Measurements from ENCODE around the gene MBP. TPM values are rescaled to one million over a fixed set of nuclear protein-coding genes. Genes with fewer than 3 reads are reported as not detected.
A peak's percentile ranks its signal among the peaks of the same experiment; 100 is the strongest.

The MBP gene
- total RNA-seq, 1 experiment from 2014 or later: not detected

DNA sequence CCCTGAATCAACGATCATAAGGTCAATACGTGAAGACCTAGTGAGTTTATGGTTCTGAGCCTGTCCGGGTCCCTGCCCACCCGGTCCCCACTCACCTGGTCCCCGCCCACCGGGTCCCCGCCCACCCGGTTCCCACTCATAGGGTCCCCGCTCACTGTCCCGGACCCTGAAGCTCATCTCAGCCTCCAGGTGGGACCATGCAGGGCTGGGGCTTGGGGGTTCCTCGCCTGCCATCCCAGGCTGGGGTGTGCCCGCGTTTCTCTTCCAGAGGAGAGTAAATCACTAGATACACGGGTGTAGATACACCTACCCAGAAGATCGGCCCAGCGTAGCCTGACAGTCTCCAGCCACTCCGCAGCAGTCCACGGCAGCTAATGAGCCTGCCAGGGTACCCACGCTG, 131.5 kb downstream of the MBP start:
- Histone ChIP-seq H3K27ac (ENCODE audit: low read depth, low read length, poor library complexity, severe bottlenecking) (no peak overlapping the region), H3K4me3 (ENCODE audit: low read depth, low read length, poor library complexity, severe bottlenecking) (no peak overlapping the region), H3K4me1 (ENCODE audit: insufficient read depth, low read length, poor library complexity, severe bottlenecking) (no peaks in the 10 kb centered on the region), H3K9me3 (ENCODE audit: low read depth, low read length, poor library complexity, severe bottlenecking) (no peaks in the 10 kb centered on the region), H3K27me3 (replicated peaks; ENCODE audit: insufficient read depth, low read depth, low read length, poor library complexity) (peaks cover 43% of the 10 kb centered on the region), H3K36me3 (ENCODE audit: insufficient read depth, low read length, poor library complexity, severe bottlenecking) (no peaks in the 10 kb centered on the region)
- no peak for DNase-seq (ENCODE audit: low spot score)
- CTCF ChIA-PET: interaction anchor here (0.6 to 0.8 kb wide), 3 partner anchors 211 to 600 kb away, joined by 3 to 5 read pairs (median 3); no protein-coding TSS in a partner anchor
- intact Hi-C loops (cut with micrococcal nuclease; ENCODE audit: unreplicated experiment): loop anchor here (2.0 to 5.0 kb wide), 3 partner anchors 54 to 1986 kb away; no protein-coding TSS in a partner anchor
- BruUV-seq (replicated peaks): no TSS peak
- TF ChIP-seq EZH2 (IDR thresholded peaks at IDR 0.05; ENCODE audit: borderline replicate concordance, low read depth, low read length, poor library complexity, severe bottlenecking): no peak
- POLR2A ChIA-PET (ENCODE audit: low non-redundant PET): no interaction called here

DNA sequence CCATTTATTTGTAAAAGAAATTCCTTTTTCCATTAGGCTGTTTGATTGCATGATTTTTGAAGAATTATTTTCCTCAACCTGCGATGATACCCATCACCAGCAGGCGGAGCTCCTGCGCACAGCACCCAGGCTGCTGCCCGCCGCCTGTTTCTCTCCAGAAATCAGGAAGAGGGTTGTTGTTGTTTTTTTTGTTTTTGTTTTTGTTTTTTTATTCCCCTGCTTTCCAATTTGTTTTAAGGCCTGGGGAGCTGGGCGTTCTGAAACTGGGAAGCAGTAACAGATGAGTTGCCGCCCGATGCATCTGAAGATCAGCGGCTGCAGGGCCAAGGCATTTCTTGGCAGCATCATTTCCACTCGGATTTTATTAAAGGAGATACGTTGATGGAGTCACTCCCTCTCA, 132.1 kb downstream of the MBP start:
- CTCF ChIA-PET: interaction anchor here (0.6 to 0.8 kb wide), 2 partner anchors 212 to 423 kb away, joined by 3 to 5 read pairs; no protein-coding TSS in a partner anchor
- no TSS peak for BruUV-seq (replicated peaks)

GRCh38 chr18:76999077-76999476, 133.5 kb downstream of the MBP start:
- Histone ChIP-seq H3K36me3 (ENCODE audit: insufficient read depth, low read length, poor library complexity, severe bottlenecking) (no peaks in the 10 kb centered on the region), H3K4me1 (ENCODE audit: insufficient read depth, low read length, poor library complexity, severe bottlenecking) (no peaks in the 10 kb centered on the region), H3K9me3 (ENCODE audit: low read depth, low read length, poor library complexity, severe bottlenecking) (no peaks in the 10 kb centered on the region), H3K4me3 (ENCODE audit: low read depth, low read length, poor library complexity, severe bottlenecking) (no peak overlapping the region), H3K27ac (ENCODE audit: low read depth, low read length, poor library complexity, severe bottlenecking) (no peak overlapping the region), H3K27me3 (replicated peaks; ENCODE audit: insufficient read depth, low read depth, low read length, poor library complexity) (peaks cover 38% of the 10 kb centered on the region)
- DNase-seq (ENCODE audit: low spot score): no peak
- intact Hi-C loops (cut with micrococcal nuclease; ENCODE audit: unreplicated experiment): no loop called here
- BruUV-seq (replicated peaks): no TSS peak
- ChIA-PET POLR2A (ENCODE audit: low non-redundant PET) (no interaction called here), CTCF (no interaction called here)
- TF ChIP-seq CTCF (conservative IDR thresholded peaks at IDR 0.05; ENCODE audit: low read depth, low read length) (no peak), EZH2 (IDR thresholded peaks at IDR 0.05; ENCODE audit: borderline replicate concordance, low read depth, low read length, poor library complexity, severe bottlenecking) (no peak)

More for the DNA sequence above, 132.1 kb downstream of the MBP start:
- Histone ChIP-seq H3K9me3 (ENCODE audit: low read depth, low read length, poor library complexity, severe bottlenecking) (no peaks in the 10 kb centered on the region), H3K27ac (ENCODE audit: low read depth, low read length, poor library complexity, severe bottlenecking) (no peak overlapping the region), H3K4me3 (ENCODE audit: low read depth, low read length, poor library complexity, severe bottlenecking) (no peak overlapping the region), H3K4me1 (ENCODE audit: insufficient read depth, low read length, poor library complexity, severe bottlenecking) (no peaks in the 10 kb centered on the region), H3K27me3 (replicated peaks; ENCODE audit: insufficient read depth, low read depth, low read length, poor library complexity) (peaks cover 43% of the 10 kb centered on the region), H3K36me3 (ENCODE audit: insufficient read depth, low read length, poor library complexity, severe bottlenecking) (no peaks in the 10 kb centered on the region)
- POLR2A ChIA-PET (ENCODE audit: low non-redundant PET): no interaction called here
- TF ChIP-seq CTCF (conservative IDR thresholded peaks at IDR 0.05; ENCODE audit: low read depth, low read length) (peak; percentile 99), EZH2 (IDR thresholded peaks at IDR 0.05; ENCODE audit: borderline replicate concordance, low read depth, low read length, poor library complexity, severe bottlenecking) (no peak)
- intact Hi-C loops (cut with micrococcal nuclease; ENCODE audit: unreplicated experiment): loop anchor here (2.0 to 5.0 kb wide), 3 partner anchors 54 to 1987 kb away; no protein-coding TSS in a partner anchor
- peak; percentile 41 for DNase-seq (ENCODE audit: low spot score)
